HepG2 (cell line): ENCODE results near the gene TARM1. TPM values are rescaled to one million over a fixed set of nuclear protein-coding genes. Genes with fewer than 3 reads are reported as not detected.

Experiments
- CREB3 ChIP-seq: sonication (generic); formaldehyde crosslinking; IDR thresholded peaks from 2 replicates; pipeline ENCODE4 v1.5.0; 2020; ENCODE audit warnings: missing genetic modification reagents
- HMGA1 ChIP-seq: sonication (generic); formaldehyde crosslinking; conservative IDR thresholded peaks from 2 replicates; pipeline ENCODE4 v1.4.0; 2020; ENCODE audit warnings: missing genetic modification reagents
- KLF12 ChIP-seq: sonication (generic); formaldehyde crosslinking; IDR thresholded peaks from 2 replicates; pipeline ENCODE4 v1.4.0; 2020; ENCODE audit warnings: missing genetic modification reagents, borderline replicate concordance
- KLF13 ChIP-seq: sonication (generic); formaldehyde crosslinking; IDR thresholded peaks from 2 replicates; pipeline ENCODE4 v1.4.0; 2020; ENCODE audit warnings: mild to moderate bottlenecking, missing genetic modification reagents
- KLF15 ChIP-seq: sonication (generic); formaldehyde crosslinking; IDR thresholded peaks from 2 replicates; pipeline ENCODE4 v1.8.1; 2023; ENCODE audit warnings: borderline replicate concordance, mild to moderate bottlenecking, inconsistent platforms, missing genetic modification reagents, mixed read lengths
- NFATC3 ChIP-seq: sonication (generic); formaldehyde crosslinking; IDR thresholded peaks from 2 replicates; pipeline ENCODE4 v1.5.1; 2020; ENCODE audit warnings: mild to moderate bottlenecking, missing genetic modification reagents
- NR1H2 ChIP-seq: sonication (generic); formaldehyde crosslinking; IDR thresholded peaks from 2 replicates; pipeline ENCODE4 v1.8.1; 2022; ENCODE audit warnings: low read depth, missing genetic modification reagents, borderline replicate concordance
- SATB2 ChIP-seq: sonication (generic); formaldehyde crosslinking; IDR thresholded peaks from 2 replicates; pipeline ENCODE4 v1.5.0; 2020; ENCODE audit warnings: missing genetic modification reagents
- SP2 ChIP-seq: sonication (generic); formaldehyde crosslinking; IDR thresholded peaks from 2 replicates; pipeline ENCODE4 v1.5.1; 2020; ENCODE audit warnings: mild to moderate bottlenecking, missing genetic modification reagents
- TARDBP ChIP-seq: sonication (generic); formaldehyde crosslinking; IDR thresholded peaks from 2 replicates; pipeline ENCODE4 v1.8.0; 2022; ENCODE audit warnings: mild to moderate bottlenecking, missing genetic modification reagents
- ZFX ChIP-seq: sonication (generic); formaldehyde crosslinking; IDR thresholded peaks from 2 replicates; pipeline ENCODE4 v1.4.0; 2020; ENCODE audit warnings: mild to moderate bottlenecking, low read depth, missing genetic modification reagents, moderate library complexity
- ZNF10 ChIP-seq: sonication (generic); formaldehyde crosslinking; IDR thresholded peaks from 2 replicates; pipeline ENCODE4 v1.4.0; 2020; ENCODE audit warnings: mild to moderate bottlenecking, low read depth, missing genetic modification reagents, borderline replicate concordance
- ZNF382 ChIP-seq: sonication (generic); formaldehyde crosslinking; IDR thresholded peaks from 2 replicates; pipeline ENCODE4 v1.5.0; 2020; ENCODE audit warnings: missing genetic modification reagents, mild to moderate bottlenecking, borderline replicate concordance
- ZNF414 ChIP-seq: sonication (generic); formaldehyde crosslinking; IDR thresholded peaks from 2 replicates; pipeline ENCODE4 v1.5.0; 2020; ENCODE audit warnings: missing genetic modification reagents
- ZNF549 ChIP-seq: sonication (generic); formaldehyde crosslinking; IDR thresholded peaks from 2 replicates; pipeline ENCODE4 v1.5.0; 2020; ENCODE audit warnings: missing genetic modification reagents
- ZNF737 ChIP-seq: sonication (generic); formaldehyde crosslinking; IDR thresholded peaks from 2 replicates; pipeline ENCODE4 v1.5.0; 2020; ENCODE audit warnings: missing genetic modification reagents, mild to moderate bottlenecking, borderline replicate concordance
- ZNF879 ChIP-seq: sonication (generic); formaldehyde crosslinking; IDR thresholded peaks from 2 replicates; pipeline ENCODE4 v1.8.1; 2023; ENCODE audit warnings: missing genetic modification reagents
- polyA plus RNA-seq, 8 experiments: library from polyadenylated mRNA; depleted of rRNA in 3 of 8; stranded (reverse) in 7 of 8; unstranded in 1 of 8; fragments of >200 nt; fragmentation: Illumina TruSeq in 4 of 8; extraction: Trizol in 4 of 8; gene quantifications; 2 replicates each; pipeline versions ENCODE4 v1.2.1 to v1.2.3, GENCODE V29; 2011 to 2016; ENCODE audit warnings: low read depth in 4 of 8, missing spikeins in 1 of 8, mixed read lengths in 1 of 8; ENCODE audit not compliant: insufficient read depth in 1 of 8
- total RNA-seq, 5 experiments: library from RNA; depleted of rRNA; stranded (reverse); fragments of >200 nt; fragmentation: Illumina TruSeq; extraction: Trizol; gene quantifications; 2 replicates each; pipeline ENCODE4 v1.2.3, GENCODE V29; 2016; ENCODE audit warnings: low read depth in 1 of 5
- TF ChIP-seq, protein P1 (sequence below): sonication (generic); formaldehyde crosslinking; IDR thresholded peaks from 2 replicates; pipeline ENCODE4 v1.4.0; 2020; ENCODE audit warnings: mild to moderate bottlenecking, missing genetic modification reagents
- TF ChIP-seq, protein P2 (sequence below): sonication (generic); formaldehyde crosslinking; IDR thresholded peaks from 2 replicates; pipeline ENCODE4 v1.4.0; 2020; ENCODE audit warnings: missing genetic modification reagents

Gene TARM1
- total and polyA plus RNA-seq, 2 of the 13 experiments (the other 11 are each of a cell fraction or from before 2014, with no cell fraction given), result not detected

- TF ChIP-seq ZNF414, result no peak
- TF ChIP-seq KLF15, result no peak
- TF ChIP-seq ZNF549 (CRISPR knock-in tag), result no peak
- peak; percentile 21; the same call in 1 of the 2 replicates for TF ChIP-seq SP2 (CRISPR knock-in tag)
- peak; percentile 78 for TF ChIP-seq ZFX (CRISPR knock-in tag)
- TF ChIP-seq, protein P1, sequence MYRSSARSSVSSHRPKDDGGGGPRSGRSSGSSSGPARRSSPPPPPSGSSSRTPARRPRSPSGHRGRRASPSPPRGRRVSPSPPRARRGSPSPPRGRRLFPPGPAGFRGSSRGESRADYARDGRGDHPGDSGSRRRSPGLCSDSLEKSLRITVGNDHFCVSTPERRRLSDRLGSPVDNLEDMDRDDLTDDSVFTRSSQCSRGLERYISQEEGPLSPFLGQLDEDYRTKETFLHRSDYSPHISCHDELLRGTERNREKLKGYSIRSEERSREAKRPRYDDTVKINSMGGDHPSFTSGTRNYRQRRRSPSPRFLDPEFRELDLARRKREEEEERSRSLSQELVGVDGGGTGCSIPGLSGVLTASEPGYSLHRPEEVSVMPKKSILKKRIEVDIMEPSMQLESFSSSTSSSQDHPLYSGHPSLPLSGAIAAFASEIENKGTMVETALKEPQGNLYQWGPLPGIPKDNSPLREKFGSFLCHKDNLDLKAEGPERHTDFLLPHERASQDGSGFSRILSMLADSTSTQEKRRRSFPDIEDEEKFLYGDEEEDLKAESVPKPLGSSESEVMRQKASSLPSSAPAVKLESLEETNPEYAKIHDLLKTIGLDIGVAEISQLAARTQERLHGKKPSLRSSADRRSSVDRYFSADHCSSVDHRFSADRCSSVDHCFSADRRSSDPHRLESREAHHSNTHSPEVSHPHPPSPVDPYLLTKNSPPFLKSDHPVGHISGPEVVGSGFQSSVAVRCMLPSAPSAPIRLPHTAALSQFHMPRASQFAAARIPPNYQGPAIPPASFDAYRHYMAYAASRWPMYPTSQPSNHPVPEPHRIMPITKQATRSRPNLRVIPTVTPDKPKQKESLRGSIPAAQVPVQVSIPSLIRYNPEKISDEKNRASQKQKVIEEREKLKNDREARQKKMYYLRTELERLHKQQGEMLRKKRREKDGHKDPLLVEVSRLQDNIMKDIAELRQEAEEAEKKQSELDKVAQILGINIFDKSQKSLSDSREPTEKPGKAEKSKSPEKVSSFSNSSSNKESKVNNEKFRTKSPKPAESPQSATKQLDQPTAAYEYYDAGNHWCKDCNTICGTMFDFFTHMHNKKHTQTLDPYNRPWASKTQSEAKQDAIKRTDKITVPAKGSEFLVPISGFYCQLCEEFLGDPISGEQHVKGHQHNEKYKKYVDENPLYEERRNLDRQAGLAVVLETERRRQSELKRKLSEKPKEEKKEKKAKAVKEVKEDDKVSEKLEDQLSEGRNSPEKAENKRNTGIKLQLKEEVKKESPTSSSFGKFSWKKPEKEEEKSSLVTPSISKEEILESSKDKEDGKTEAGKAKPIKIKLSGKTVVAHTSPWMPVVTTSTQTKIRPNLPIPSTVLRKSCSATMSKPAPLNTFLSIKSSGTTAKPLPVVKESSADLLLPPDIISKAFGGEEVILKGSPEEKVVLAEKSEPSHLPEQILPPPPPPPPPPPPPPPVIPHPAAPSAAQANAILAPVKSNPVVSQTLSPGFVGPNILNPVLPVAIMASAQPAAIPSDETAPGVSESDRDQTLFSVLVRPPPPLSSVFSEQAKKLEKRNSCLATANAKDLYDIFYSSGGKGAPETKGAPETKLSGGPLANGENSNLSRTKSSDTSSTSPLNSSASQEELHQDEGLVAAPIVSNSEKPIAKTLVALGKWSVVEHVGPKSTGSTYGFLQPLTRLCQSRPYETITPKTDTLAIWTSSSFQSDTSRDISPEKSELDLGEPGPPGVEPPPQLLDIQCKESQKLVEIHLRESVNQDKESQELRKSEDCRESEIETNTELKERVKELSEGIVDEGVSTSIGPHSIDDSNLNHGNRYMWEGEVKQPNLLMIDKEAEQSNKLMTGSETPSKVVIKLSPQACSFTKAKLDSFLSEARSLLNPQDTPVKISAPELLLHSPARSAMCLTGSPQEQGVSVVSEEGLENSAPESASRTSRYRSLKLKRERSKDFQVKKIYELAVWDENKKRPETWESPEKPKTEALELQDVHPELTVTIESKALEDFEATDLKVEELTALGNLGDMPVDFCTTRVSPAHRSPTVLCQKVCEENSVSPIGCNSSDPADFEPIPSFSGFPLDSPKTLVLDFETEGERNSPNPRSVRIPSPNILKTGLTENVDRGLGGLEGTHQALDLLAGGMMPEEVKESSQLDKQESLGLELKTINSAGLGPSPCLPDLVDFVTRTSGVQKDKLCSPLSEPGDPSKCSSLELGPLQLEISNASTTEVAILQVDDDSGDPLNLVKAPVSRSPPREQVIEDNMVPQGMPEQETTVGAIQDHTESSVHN (CRISPR knock-in tag), result no peak
- no peak for TF ChIP-seq CREB3 (CRISPR knock-in tag)
- TF ChIP-seq SATB2, result 0 out of 2 replicates have a peak, but pooled peaks have one; percentile 6
- TF ChIP-seq HMGA1 (CRISPR knock-in tag), result no peak
- no peak for TF ChIP-seq ZNF382
- no peak for TF ChIP-seq ZNF737 (CRISPR knock-in tag)
- peak; percentile 61; the same call in 1 of the 2 replicates for TF ChIP-seq TARDBP (CRISPR knock-in tag)
- no peak for TF ChIP-seq NR1H2 (CRISPR knock-in tag)
- TF ChIP-seq ZNF879 (CRISPR knock-in tag), result 0 out of 2 replicates have a peak, but pooled peaks have one; percentile 42
- 0 out of 2 replicates have a peak, but pooled peaks have one; percentile 28 for TF ChIP-seq KLF13
- TF ChIP-seq ZNF10 (CRISPR knock-in tag), result no peak
- no peak for TF ChIP-seq KLF12 (CRISPR knock-in tag)
- TF ChIP-seq NFATC3 (CRISPR knock-in tag), result no peak
- TF ChIP-seq, protein P2, sequence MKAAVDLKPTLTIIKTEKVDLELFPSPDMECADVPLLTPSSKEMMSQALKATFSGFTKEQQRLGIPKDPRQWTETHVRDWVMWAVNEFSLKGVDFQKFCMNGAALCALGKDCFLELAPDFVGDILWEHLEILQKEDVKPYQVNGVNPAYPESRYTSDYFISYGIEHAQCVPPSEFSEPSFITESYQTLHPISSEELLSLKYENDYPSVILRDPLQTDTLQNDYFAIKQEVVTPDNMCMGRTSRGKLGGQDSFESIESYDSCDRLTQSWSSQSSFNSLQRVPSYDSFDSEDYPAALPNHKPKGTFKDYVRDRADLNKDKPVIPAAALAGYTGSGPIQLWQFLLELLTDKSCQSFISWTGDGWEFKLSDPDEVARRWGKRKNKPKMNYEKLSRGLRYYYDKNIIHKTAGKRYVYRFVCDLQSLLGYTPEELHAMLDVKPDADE (CRISPR knock-in tag), result no peak
Observed at GRCh38 chr19:54102421-54103169, 21.4 kb upstream of the TARM1 start, which contains the start of gene NDUFA3 (continued).
